ENCODE results near the gene JADE1. TPM values are rescaled to one million over a fixed set of nuclear protein-coding genes. Genes with fewer than 3 reads are reported as not detected.

The JADE1 gene
- total RNA-seq, 3 donors from 2014 or later: 51.2 to 86.7 (median 62.6) TPM

- peaks cover 0 to 6% of the 10 kb centered on the region in 2 donors for H3K4me1 ChIP-seq
- H3K36me3 ChIP-seq: no peaks in the 10 kb centered on the region
- peak; percentile 72 to 77 for DNase-seq (ENCODE audit: low spot score in 2 of 2)
- no peaks in the 10 kb centered on the region for H3K27me3 ChIP-seq
- H3K4me3 ChIP-seq: peak overlapping the region; percentile 87 to 92 (median 92)
- H3K27ac ChIP-seq: peak overlapping the region; percentile 89 to 96
- H3K9me3 ChIP-seq: no peaks in the 10 kb centered on the region
- peak; percentile 67 for TF ChIP-seq POLR2A (IDR thresholded peaks at IDR 0.05)
- TF ChIP-seq CTCF (IDR thresholded peaks at IDR 0.05): no peak
- TF ChIP-seq POLR2AphosphoS5 (IDR thresholded peaks at IDR 0.05): peak; percentile 48 to 86 (median 63)
- intact Hi-C loops (cut with DNase I; ENCODE audit: low total_unique reads): no loop called here
Observed at GRCh38 chr4:128810871-128811570, 1.5 kb downstream of the JADE1 start.

GRCh38 chr4:128811571-128812441, 2.3 kb downstream of the JADE1 start:
- no peaks in the 10 kb centered on the region for H3K9me3 ChIP-seq
- H3K36me3 ChIP-seq: no peaks in the 10 kb centered on the region
- TF ChIP-seq CTCF (IDR thresholded peaks at IDR 0.05) (no peak), POLR2A (IDR thresholded peaks at IDR 0.05) (peak; percentile 41), POLR2AphosphoS5 (IDR thresholded peaks at IDR 0.05) (peak; percentile 32 to 82 (median 52))
- DNase-seq (ENCODE audit: low spot score in 2 of 2): peak; percentile 74 to 76
- no peaks in the 10 kb centered on the region for H3K27me3 ChIP-seq
- H3K27ac ChIP-seq: peak overlapping the region; percentile 89 to 96
- intact Hi-C loops (cut with DNase I; ENCODE audit: low total_unique reads): no loop called here
- peaks cover 0 to 6% of the 10 kb centered on the region in 2 donors for H3K4me1 ChIP-seq
- H3K4me3 ChIP-seq: peak overlapping the region; percentile 87 to 92 (median 92)

- no peaks in the 10 kb centered on the region for H3K27me3 ChIP-seq
- H3K4me1 ChIP-seq: peaks cover 0 to 6% of the 10 kb centered on the region in 2 donors
- H3K36me3 ChIP-seq: no peaks in the 10 kb centered on the region
- H3K9me3 ChIP-seq: no peaks in the 10 kb centered on the region
- DNase-seq (ENCODE audit: low spot score in 2 of 2): no peak
- no peak for TF ChIP-seq POLR2A (IDR thresholded peaks at IDR 0.05)
- TF ChIP-seq POLR2AphosphoS5 (IDR thresholded peaks at IDR 0.05): no peak
- TF ChIP-seq CTCF (IDR thresholded peaks at IDR 0.05): no peak
- peak overlapping the region; percentile 87 to 92 (median 92) for H3K4me3 ChIP-seq
- H3K27ac ChIP-seq: peak overlapping the region; percentile 89 to 96
- intact Hi-C loops (cut with DNase I; ENCODE audit: low total_unique reads): no loop called here
Observed at GRCh38 chr4:128812442-128813235, 3.1 kb downstream of the JADE1 start.

- Histone ChIP-seq H3K4me1 (peaks cover 0 to 6% of the 10 kb centered on the region in 2 donors), H3K4me3 (no peak overlapping the region), H3K27ac (no peak overlapping the region), H3K36me3 (no peaks in the 10 kb centered on the region), H3K27me3 (no peaks in the 10 kb centered on the region), H3K9me3 (no peaks in the 10 kb centered on the region)
- intact Hi-C loops (cut with DNase I; ENCODE audit: low total_unique reads): no loop called here
- no peak for TF ChIP-seq POLR2A (IDR thresholded peaks at IDR 0.05)
- no peak for TF ChIP-seq CTCF (IDR thresholded peaks at IDR 0.05)
- no peak for TF ChIP-seq POLR2AphosphoS5 (IDR thresholded peaks at IDR 0.05)
- no peak for DNase-seq (ENCODE audit: low spot score in 2 of 2)
Observed at GRCh38 chr4:128813965-128814364, 4.5 kb downstream of the JADE1 start.
